H1 (cell line): ENCODE measurements around the gene FRMD7.

Source experiments
- BRCA1 ChIP-seq: IDR thresholded peaks from 2 replicates; pipeline ENCODE4 v1.6.1; 2012; ENCODE audit warnings: low read depth, low read length, improper control_type of control experiment
- CEBPB ChIP-seq: IDR thresholded peaks from 2 replicates; pipeline ENCODE4 v1.6.1; 2012; ENCODE audit warnings: low read depth, low read length
- CHD7 ChIP-seq: fragments of 300-600 bp; sonication (generic); IDR thresholded peaks from 2 replicates; pipeline ENCODE4 v1.7.1; 2012; ENCODE audit warnings: low read length, moderate library complexity, mild to moderate bottlenecking, inconsistent platforms; ENCODE audit not compliant: insufficient replicate concordance
- CTCF ChIP-seq, 3 experiments: IDR thresholded peaks; 1 replicate in 2 of 3; 2 replicates in 1 of 3; pipeline versions ENCODE4 v1.5.1 to v1.6.1; 2011; ENCODE audit warnings: low read length in 3 of 3, mild to moderate bottlenecking in 3 of 3, inconsistent platforms in 2 of 3, low read depth in 1 of 3, moderate library complexity in 1 of 3; ENCODE audit not compliant: insufficient read depth in 1 of 3; ENCODE audit errors: control extremely low read depth in 1 of 3
- EP300 ChIP-seq, 2 experiments: IDR thresholded peaks; 1 replicate in 1 of 2; 2 replicates in 1 of 2; pipeline ENCODE4 v1.6.1; 2011 to 2012; ENCODE audit warnings: low read depth in 2 of 2, low read length in 2 of 2, mild to moderate bottlenecking in 2 of 2, borderline replicate concordance in 1 of 2, inconsistent platforms in 1 of 2, moderate library complexity in 1 of 2
- EZH2 ChIP-seq: fragments of 200-600 bp; sonication (generic); IDR thresholded peaks from 2 replicates; pipeline ENCODE4 v1.7.1; 2012; ENCODE audit warnings: low read depth, mild to moderate bottlenecking, moderate library complexity, low read length, inconsistent platforms; ENCODE audit not compliant: severe bottlenecking
- HDAC2 ChIP-seq, 2 experiments: fragments of 300-600 bp in 1 of 2; sonication (generic) in 1 of 2; IDR thresholded peaks; 2 replicates each; pipeline ENCODE4 v1.6.1; 2011 to 2012; ENCODE audit warnings: low read depth in 2 of 2, low read length in 2 of 2, mild to moderate bottlenecking in 2 of 2, moderate library complexity in 2 of 2, borderline replicate concordance in 1 of 2, inconsistent platforms in 1 of 2
- NRF1 ChIP-seq: IDR thresholded peaks from 2 replicates; pipeline ENCODE4 v1.6.1; 2011; ENCODE audit warnings: mild to moderate bottlenecking, low read depth, low read length, improper control_type of control experiment
- POLR2A ChIP-seq, 2 experiments: IDR thresholded peaks; 1 replicate in 1 of 2; 2 replicates in 1 of 2; pipeline ENCODE4 v1.6.1; 2011; ENCODE audit warnings: low read depth in 2 of 2, low read length in 2 of 2, mild to moderate bottlenecking in 2 of 2; ENCODE audit errors: control extremely low read depth in 1 of 2
- POLR2AphosphoS5 ChIP-seq: IDR thresholded peaks from 2 replicates; pipeline ENCODE4 v1.6.1; 2011; ENCODE audit warnings: low read depth, low read length
- POU5F1 ChIP-seq: IDR thresholded peaks from 2 replicates; pipeline ENCODE4 v1.6.1; 2011; ENCODE audit warnings: low read depth, mild to moderate bottlenecking, low read length, moderate library complexity
- SIX5 ChIP-seq: IDR thresholded peaks from 2 replicates; pipeline ENCODE4 v1.6.1; 2011; ENCODE audit warnings: mild to moderate bottlenecking, low read depth, low read length
- SUZ12 ChIP-seq: fragments of 200-600 bp; sonication (generic); IDR thresholded peaks from 2 replicates; pipeline ENCODE4 v1.6.1; 2012; ENCODE audit warnings: mild to moderate bottlenecking, inconsistent platforms, low read length, moderate library complexity, mixed read lengths
- TAF1 ChIP-seq: IDR thresholded peaks from 2 replicates; pipeline ENCODE4 v1.6.1; 2011; ENCODE audit warnings: mild to moderate bottlenecking, low read depth, low read length

- TF ChIP-seq CTCF (IDR thresholded peaks at IDR 0.05; ENCODE audit: control extremely low read depth in 1 of 3, insufficient read depth in 1 of 3, low read depth in 1 of 3, low read length in 3 of 3) (no peak), POLR2A (IDR thresholded peaks at IDR 0.05; ENCODE audit: control extremely low read depth in 1 of 2, low read depth in 2 of 2, low read length in 2 of 2) (no peak), EZH2 (no peak), POLR2AphosphoS5 (no peak), BRCA1 (no peak), POU5F1 (no peak), HDAC2 (IDR thresholded peaks at IDR 0.05; ENCODE audit: borderline replicate concordance in 1 of 2, low read depth in 2 of 2, low read length in 2 of 2) (no peak), SUZ12 (no peak), SIX5 (no peak), NRF1 (no peak), EP300 (IDR thresholded peaks at IDR 0.05; ENCODE audit: borderline replicate concordance in 1 of 2, low read depth in 2 of 2, low read length in 2 of 2) (no peak), CEBPB (no peak), TAF1 (no peak), CHD7 (no peak)
Measured at GRCh38 chrX:132171881-132172280, 44.1 kb upstream of the FRMD7 start.
